ENCODE results near the gene PSMC3IP. TPM values are rescaled to one million over a fixed set of nuclear protein-coding genes. Genes with fewer than 3 reads are reported as not detected.
A peak's percentile ranks its signal among the peaks of the same experiment; 100 is the strongest.
"Not testable (repeated sequence)": the region's sequence is repeated elsewhere in the genome, so short reads cannot be mapped to it uniquely, and the experiment has no call there.

Gene PSMC3IP
- total RNA-seq, 8 experiments from 2014 or later = 1.5 to 24.7 (median 12.1) TPM

- H3K27ac ChIP-seq = no peak overlapping the region
- H3K4me1 ChIP-seq (replicated peaks in 1 of 2) = peaks cover 7% of the 10 kb centered on the region in 2 donors
- no peak overlapping the region for H3K4me3 ChIP-seq
- no peak for ATAC-seq (replicated peaks in 6 of 8)
- in situ Hi-C loops (cut with MboI; ENCODE audit: low pct_unique_long_range_greater_than_20kb in 2 of 9, low sequenced_read_pairs in 9 of 9, unreplicated experiment in 9 of 9) = no loop called here
- 71 to 95% (median 88%) methylated on average over 2 to 9 of the region's 17 CpGs; no CpG with 5 or more reads in 3 of the 10 experiments for WGBS, 10 experiments
These were observed 36.3 kb downstream of the PSMC3IP start for GRCh38 chr17:42541041-42541833.

GRCh38 chr17:42540558-42540957, 37.0 kb downstream of the PSMC3IP start:
- in situ Hi-C loops (cut with MboI; ENCODE audit: low pct_unique_long_range_greater_than_20kb in 2 of 9, low sequenced_read_pairs in 9 of 9, unreplicated experiment in 9 of 9); H3K4me1 ChIP-seq (replicated peaks in 1 of 2); ATAC-seq (replicated peaks in 6 of 8); H3K27ac ChIP-seq; H3K4me3 ChIP-seq: not testable (repeated sequence)
- 80 to 100% (median 93%) methylated on average over 1 to 4 of the region's 4 CpGs for WGBS, 10 experiments

- Histone ChIP-seq H3K4me3 (no peak overlapping the region), H3K27ac (no peak overlapping the region), H3K4me1 (replicated peaks in 1 of 2) (peaks cover 18 to 19% of the 10 kb centered on the region in 2 donors)
- ATAC-seq (replicated peaks in 6 of 8) = no peak
- in situ Hi-C loops (cut with MboI; ENCODE audit: low pct_unique_long_range_greater_than_20kb in 2 of 9, low sequenced_read_pairs in 9 of 9, unreplicated experiment in 9 of 9) = no loop called here
- WGBS, 10 experiments = 92 to 100% (median 93%) methylated on average over 2 to 9 of the region's 14 CpGs; no CpG with 5 or more reads in 6 of the 10 experiments
These were observed 39.0 kb downstream of the PSMC3IP start for GRCh38 chr17:42538482-42538881.

- no peak overlapping the region for H3K4me3 ChIP-seq
- H3K27ac ChIP-seq = no peak overlapping the region
- 85 to 100% (median 100%) methylated on average over 1 to 3 of the region's 5 CpGs; no CpG with 5 or more reads in 5 of the 10 experiments for WGBS, 10 experiments
- in situ Hi-C loops (cut with MboI; ENCODE audit: low pct_unique_long_range_greater_than_20kb in 2 of 9, low sequenced_read_pairs in 9 of 9, unreplicated experiment in 9 of 9) = no loop called here
- ATAC-seq (replicated peaks in 6 of 8) = no peak
- H3K4me1 ChIP-seq (replicated peaks in 1 of 2) = peaks cover 18 to 19% of the 10 kb centered on the region in 2 donors
These were observed 39.6 kb downstream of the PSMC3IP start for GRCh38 chr17:42537826-42538451.

- no peak for ATAC-seq (replicated peaks in 6 of 8)
- Histone ChIP-seq H3K27ac (peak overlapping the region; percentile 92 to 94), H3K4me1 (replicated peaks in 1 of 2) (peaks cover 18 to 19% of the 10 kb centered on the region in 2 donors), H3K4me3 (peak overlapping the region; percentile 53 to 86 (median 81))
- 89 to 95% methylated on average over 5 to 12 of the region's 31 CpGs; no CpG with 5 or more reads in 8 of the 10 experiments for WGBS, 10 experiments
- in situ Hi-C loops (cut with MboI; ENCODE audit: low pct_unique_long_range_greater_than_20kb in 2 of 9, low sequenced_read_pairs in 9 of 9, unreplicated experiment in 9 of 9) = no loop called here
These were observed 40.2 kb downstream of the PSMC3IP start for GRCh38 chr17:42537156-42537805.

- in situ Hi-C loops (cut with MboI; ENCODE audit: low pct_unique_long_range_greater_than_20kb in 2 of 9, low sequenced_read_pairs in 9 of 9, unreplicated experiment in 9 of 9) = no loop called here
- Histone ChIP-seq H3K4me3 (peak overlapping the region; percentile 53 to 86 (median 81)), H3K27ac (peak overlapping the region; percentile 92 to 94), H3K4me1 (replicated peaks in 1 of 2) (peaks cover 18 to 21% of the 10 kb centered on the region in 2 donors)
- 0% methylated on average over 1 to 5 of the region's 65 CpGs; no CpG with 5 or more reads in 8 of the 10 experiments for WGBS, 10 experiments
- ATAC-seq (replicated peaks in 6 of 8) = peak; percentile 57 to 84 (median 80)
These were observed 41.0 kb downstream of the PSMC3IP start for GRCh38 chr17:42536372-42537155.

GRCh38 chr17:42536048-42536371, 41.5 kb downstream of the PSMC3IP start, which contains the start of gene NAGLU:
TSS of gene NAGLU (plus strand) at chr17:42536241. CDS start at chr17:42536273, 32 bp downstream.
- 0% methylated on average over 2 of the region's 40 CpGs; no CpG with 5 or more reads in 9 of the 10 experiments for WGBS, 10 experiments
- H3K4me1 ChIP-seq (replicated peaks in 1 of 2) = peaks cover 18 to 24% of the 10 kb centered on the region in 2 donors
- ATAC-seq (replicated peaks in 6 of 8) = peak; percentile 77 to 89 (median 87)
- H3K4me3 ChIP-seq = peak within 1 kb of the TSS; percentile 53 to 86 (median 81)
- H3K27ac ChIP-seq = peak within 1 kb of the TSS; percentile 92 to 94
- in situ Hi-C loops (cut with MboI; ENCODE audit: low pct_unique_long_range_greater_than_20kb in 2 of 9, low sequenced_read_pairs in 9 of 9, unreplicated experiment in 9 of 9) = no loop called here

- Histone ChIP-seq H3K27ac (peak overlapping the region; percentile 92 to 94), H3K4me3 (peak overlapping the region; percentile 53 to 86 (median 81)), H3K4me1 (replicated peaks in 1 of 2) (peaks cover 18 to 24% of the 10 kb centered on the region in 2 donors)
- in situ Hi-C loops (cut with MboI; ENCODE audit: low pct_unique_long_range_greater_than_20kb in 2 of 9, low sequenced_read_pairs in 9 of 9, unreplicated experiment in 9 of 9) = no loop called here
- 0 to 80% (median 46%) methylated on average over 2 to 18 of the region's 26 CpGs; no CpG with 5 or more reads in 1 of the 10 experiments for whole genome bisulfite sequencing, 10 experiments
- peak in 1 of 8 experiments; percentile 12 for ATAC-seq (replicated peaks in 6 of 8)
These were observed 42.1 kb downstream of the PSMC3IP start for GRCh38 chr17:42535155-42536047.

- WGBS, 10 experiments = 0 to 100% (median 30%) methylated on average over 1 to 26 of the region's 60 CpGs; no CpG with 5 or more reads in 1 of the 10 experiments
- ATAC-seq (replicated peaks in 6 of 8) = peak; percentile 3 to 20 (median 8)
- H3K4me3 ChIP-seq = peak overlapping the region; percentile 32 to 41 (median 39)
- H3K4me1 ChIP-seq (replicated peaks in 1 of 2) = peaks cover 11 to 17% of the 10 kb centered on the region in 2 donors
- in situ Hi-C loops (cut with MboI; ENCODE audit: low pct_unique_long_range_greater_than_20kb in 2 of 9, low sequenced_read_pairs in 9 of 9, unreplicated experiment in 9 of 9) = no loop called here
- peak overlapping the region; percentile 64 to 79 for H3K27ac ChIP-seq
These were observed 45.8 kb downstream of the PSMC3IP start for GRCh38 chr17:42531455-42532354.

- in situ Hi-C loops (cut with MboI; ENCODE audit: low pct_unique_long_range_greater_than_20kb in 2 of 9, low sequenced_read_pairs in 9 of 9, unreplicated experiment in 9 of 9) = no loop called here
- Histone ChIP-seq H3K4me1 (replicated peaks in 1 of 2) (peaks cover 11 to 17% of the 10 kb centered on the region in 2 donors), H3K4me3 (no peak overlapping the region), H3K27ac (no peak overlapping the region)
- WGBS, 10 experiments = 100% methylated on average over 1 of the region's 2 CpGs; no CpG with 5 or more reads in 9 of the 10 experiments
- ATAC-seq (replicated peaks in 6 of 8) = peak in 1 of 8 experiments; percentile 3
These were observed 46.5 kb downstream of the PSMC3IP start for GRCh38 chr17:42530952-42531454.

- 63 to 100% (median 84%) methylated on average over 1 to 3 of the region's 3 CpGs; no CpG with 5 or more reads in 5 of the 10 experiments for WGBS, 10 experiments
- in situ Hi-C loops (cut with MboI; ENCODE audit: low pct_unique_long_range_greater_than_20kb in 2 of 9, low sequenced_read_pairs in 9 of 9, unreplicated experiment in 9 of 9) = no loop called here
- Histone ChIP-seq H3K4me3 (no peak overlapping the region), H3K4me1 (replicated peaks in 1 of 2) (peaks cover 0 to 5% of the 10 kb centered on the region in 2 donors), H3K27ac (no peak overlapping the region)
- ATAC-seq (replicated peaks in 6 of 8) = no peak
These were observed 48.5 kb downstream of the PSMC3IP start for GRCh38 chr17:42529061-42529460.

Data from motor neuron (in vitro differentiated cells).